GM12864 (cell line): ENCODE results near the gene FOXP4.

Experiments used
- DNase-seq: peaks from one replicate; pipeline ENCODE4 v3.0.0-alpha.2; 2011; ENCODE audit warnings: low read depth
- H3K4me3 ChIP-seq: 2 replicates; pipeline ENCODE4 v1.5.1; 2011; ENCODE audit warnings: mild to moderate bottlenecking, low read depth, low read length, control low read depth
- TF ChIP-seq, protein P1 (sequence below): IDR thresholded peaks from 2 replicates; pipeline ENCODE4 v1.5.1; 2011; ENCODE audit warnings: low read depth, mild to moderate bottlenecking, moderate library complexity, low read length, control low read depth, inconsistent platforms; ENCODE audit errors: missing control alignments

FOXP4 gene

DNA sequence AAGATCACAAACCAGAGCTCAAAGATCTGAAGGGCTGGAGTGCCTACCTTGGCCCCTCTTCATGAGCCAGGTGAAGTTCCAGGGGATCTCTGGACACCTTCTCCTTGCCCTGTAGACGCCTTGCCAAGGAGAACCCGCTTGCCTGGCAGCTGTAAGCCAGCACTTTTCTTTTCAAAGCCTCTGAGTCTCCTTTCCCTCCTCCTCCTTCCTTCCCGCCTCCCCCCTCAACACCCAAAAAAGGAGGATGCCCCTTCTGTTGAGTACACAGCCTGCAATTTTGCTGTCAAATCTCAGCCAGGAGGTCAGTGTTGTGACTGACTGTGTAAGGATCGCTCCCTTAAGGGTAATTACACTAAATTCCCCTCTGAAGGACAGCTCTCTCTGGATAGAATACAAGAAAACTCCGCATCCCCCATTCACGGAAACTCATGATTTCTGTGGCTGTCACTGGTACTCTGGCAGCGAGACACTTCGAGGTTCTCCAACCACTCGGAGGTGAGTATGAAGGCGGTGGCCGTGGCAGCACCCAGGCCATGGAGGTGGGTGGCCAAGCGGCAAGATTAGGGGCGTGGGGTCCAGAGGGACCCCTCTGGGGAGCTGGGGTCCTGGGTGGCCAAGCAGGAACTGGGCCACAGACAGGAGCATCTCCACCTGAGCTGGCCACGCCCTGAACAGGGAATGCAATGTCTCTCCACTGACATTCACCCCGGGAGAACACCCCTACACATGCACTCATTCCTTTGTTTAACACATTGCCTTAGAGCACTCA, 23.2 kb upstream of the FOXP4 start:
- H3K4me3 ChIP-seq = no peak overlapping the region
- TF ChIP-seq, protein P1, sequence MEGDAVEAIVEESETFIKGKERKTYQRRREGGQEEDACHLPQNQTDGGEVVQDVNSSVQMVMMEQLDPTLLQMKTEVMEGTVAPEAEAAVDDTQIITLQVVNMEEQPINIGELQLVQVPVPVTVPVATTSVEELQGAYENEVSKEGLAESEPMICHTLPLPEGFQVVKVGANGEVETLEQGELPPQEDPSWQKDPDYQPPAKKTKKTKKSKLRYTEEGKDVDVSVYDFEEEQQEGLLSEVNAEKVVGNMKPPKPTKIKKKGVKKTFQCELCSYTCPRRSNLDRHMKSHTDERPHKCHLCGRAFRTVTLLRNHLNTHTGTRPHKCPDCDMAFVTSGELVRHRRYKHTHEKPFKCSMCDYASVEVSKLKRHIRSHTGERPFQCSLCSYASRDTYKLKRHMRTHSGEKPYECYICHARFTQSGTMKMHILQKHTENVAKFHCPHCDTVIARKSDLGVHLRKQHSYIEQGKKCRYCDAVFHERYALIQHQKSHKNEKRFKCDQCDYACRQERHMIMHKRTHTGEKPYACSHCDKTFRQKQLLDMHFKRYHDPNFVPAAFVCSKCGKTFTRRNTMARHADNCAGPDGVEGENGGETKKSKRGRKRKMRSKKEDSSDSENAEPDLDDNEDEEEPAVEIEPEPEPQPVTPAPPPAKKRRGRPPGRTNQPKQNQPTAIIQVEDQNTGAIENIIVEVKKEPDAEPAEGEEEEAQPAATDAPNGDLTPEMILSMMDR = no peak
- no peak for DNase-seq

DNA sequence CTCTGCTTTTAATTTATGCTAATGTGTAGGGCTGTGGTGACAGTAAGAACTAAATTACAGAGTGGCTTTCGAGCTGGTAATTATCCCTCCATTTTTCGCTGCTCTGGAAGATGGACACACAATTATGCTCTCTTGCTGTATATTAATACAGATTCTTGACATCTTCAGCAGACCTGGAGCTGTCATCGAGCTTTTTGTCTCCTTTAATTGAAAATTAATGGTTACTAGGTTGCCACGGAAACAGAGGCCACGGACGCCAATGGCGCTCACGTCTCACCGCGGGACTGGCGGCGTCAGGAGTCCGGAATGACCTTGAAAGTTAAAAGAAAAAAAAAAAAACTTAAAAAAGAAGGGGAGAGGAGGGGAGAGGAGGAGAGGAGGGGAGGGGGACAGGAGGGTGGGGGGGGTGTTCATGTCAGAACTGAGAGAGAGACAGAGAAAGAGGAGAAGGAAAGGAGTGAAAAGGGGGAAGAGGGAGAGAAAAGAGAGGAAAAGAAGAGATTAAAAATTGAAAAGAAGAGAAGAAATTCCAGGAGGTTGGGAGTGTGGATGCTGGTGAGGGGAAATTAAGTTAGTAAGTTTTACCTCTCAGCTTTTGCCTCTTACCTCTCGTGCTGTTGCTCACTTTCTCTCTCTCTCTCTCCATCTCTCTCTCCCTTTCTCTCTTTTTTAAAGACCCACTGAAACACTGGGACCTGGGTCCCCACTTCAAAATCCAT, 22.1 kb upstream of the FOXP4 start:
- DNase-seq = no peak
- H3K4me3 ChIP-seq = no peak overlapping the region
- TF ChIP-seq, protein P1 = no peak

DNA sequence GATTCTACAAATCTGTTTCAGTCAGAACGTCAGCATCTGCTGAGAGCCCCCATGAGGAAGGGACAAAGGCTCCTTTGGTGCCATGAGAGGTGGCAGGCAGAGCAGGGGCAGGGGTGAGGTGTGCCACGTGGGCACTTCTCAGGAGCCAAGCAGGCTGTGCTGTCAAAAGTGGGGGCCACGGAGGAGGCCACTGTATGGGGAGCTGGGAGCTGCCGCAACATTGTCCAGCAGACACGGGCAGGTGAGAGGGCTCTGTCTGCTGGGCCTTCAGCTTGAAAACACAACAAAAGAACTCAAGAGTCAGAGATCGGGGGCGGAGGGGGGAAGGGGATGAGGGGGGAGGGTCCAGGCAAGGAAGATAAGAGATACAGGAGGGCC, 21.6 kb upstream of the FOXP4 start:
- TF ChIP-seq, protein P1 = no peak
- DNase-seq = no peak
- H3K4me3 ChIP-seq = no peak overlapping the region

DNA sequence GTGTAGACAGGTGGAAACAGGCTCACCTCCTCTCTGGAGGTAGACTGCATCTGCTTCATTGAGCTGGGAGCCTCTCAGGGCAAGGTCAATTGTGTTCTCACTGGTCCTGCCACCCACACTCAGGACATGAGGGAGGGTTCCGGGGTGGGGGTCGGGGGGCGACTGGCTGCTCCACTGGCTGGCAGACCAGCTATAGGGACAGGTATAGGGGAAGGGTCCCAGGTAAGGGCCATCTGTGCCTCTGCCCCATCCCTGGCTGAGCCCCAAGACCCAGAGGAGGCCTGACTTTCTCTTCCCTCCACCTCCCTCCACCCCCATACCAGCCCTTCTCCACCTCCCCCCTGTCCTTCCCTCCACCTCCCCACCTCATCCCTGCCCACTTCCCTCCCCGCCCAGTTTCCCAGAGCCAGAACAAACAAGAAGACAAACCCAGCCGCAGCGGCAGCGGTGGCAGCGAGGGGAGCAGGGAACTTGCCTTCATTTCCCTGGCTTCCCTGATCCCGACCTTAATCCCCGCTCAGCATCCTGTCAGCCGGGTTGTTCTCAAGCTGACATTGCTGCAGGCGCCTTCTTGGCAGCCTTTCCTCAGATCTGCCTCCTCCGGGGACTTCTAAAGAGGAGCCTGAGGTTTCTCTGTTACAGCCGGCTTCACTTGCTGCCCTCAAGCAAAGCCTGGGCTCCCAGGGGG, 18.3 kb upstream of the FOXP4 start:
- no peak for DNase-seq
- TF ChIP-seq, protein P1 = no peak
- H3K4me3 ChIP-seq = no peak overlapping the region

DNA sequence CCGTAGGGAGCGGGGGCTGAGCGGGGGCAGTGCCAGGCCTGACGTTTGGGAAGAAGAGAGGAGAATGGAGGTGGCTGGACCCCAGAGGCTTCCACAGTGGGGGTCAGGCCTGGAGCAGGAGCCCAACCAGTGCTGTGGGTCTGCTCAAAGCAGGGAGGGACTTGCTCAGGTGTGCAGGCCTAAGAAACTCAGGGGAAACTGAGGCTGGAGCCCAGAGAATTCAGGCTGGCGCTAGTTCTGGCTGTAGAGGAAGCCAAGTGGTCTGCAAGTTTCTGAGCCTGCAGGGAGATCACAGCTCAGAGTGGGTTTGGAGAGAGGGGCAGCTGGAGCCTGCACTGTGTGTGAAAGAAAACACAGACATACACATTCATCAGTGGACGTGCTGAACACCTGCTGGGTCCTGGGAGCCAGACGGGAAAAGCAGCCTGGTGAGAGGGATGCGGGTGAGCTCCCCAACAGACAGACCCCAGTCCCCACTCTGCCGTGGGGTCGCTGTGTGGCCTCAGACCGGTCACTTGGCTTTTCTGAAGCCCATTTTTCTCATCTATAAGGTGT, 17.7 kb upstream of the FOXP4 start:
- DNase-seq = no peak
- H3K4me3 ChIP-seq = no peak overlapping the region
- TF ChIP-seq, protein P1 = no peak

DNA sequence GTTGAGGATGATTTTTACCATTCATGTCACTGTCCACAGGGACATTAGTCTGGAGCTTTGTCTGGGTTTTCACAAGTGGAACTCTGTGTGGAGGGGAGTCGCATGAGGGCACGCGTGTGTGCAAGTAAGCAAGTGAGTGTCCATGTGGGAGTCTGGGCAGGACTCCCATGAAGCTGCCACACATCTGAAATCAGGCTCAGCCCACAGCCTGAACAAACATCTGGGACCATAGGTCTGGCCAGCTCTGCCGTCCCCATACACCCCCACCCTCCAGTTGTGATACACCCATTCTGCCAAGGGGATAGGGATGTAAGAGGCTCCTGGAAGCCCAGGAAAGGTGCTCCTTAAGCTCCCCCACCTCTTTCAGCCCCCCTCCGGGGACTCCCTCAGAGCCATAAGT, 17.1 kb upstream of the FOXP4 start:
- no peak for DNase-seq
- H3K4me3 ChIP-seq = no peak overlapping the region
- TF ChIP-seq, protein P1 = no peak
